Ovary (tissue), 9 donors: ENCODE data around the gene MAP2K4. TPM values are rescaled to one million over a fixed set of nuclear protein-coding genes. Genes with fewer than 3 reads are reported as not detected.

Experiments used
- DNase-seq, 5 donors: peaks; one replicate each; pipeline ENCODE4 v3.0.0-alpha.2; 2019 to 2020
- H3K27ac ChIP-seq, 2 donors: fragments of 200-600 bp; one replicate each; pipeline versions ENCODE4 v1.5.1 to v1.8.0; 2019 to 2022
- H3K27me3 ChIP-seq: fragments of 200-600 bp; one replicate; pipeline ENCODE4 v1.8.0; 2022
- H3K36me3 ChIP-seq: fragments of 200-600 bp; sonication (generic); one replicate; pipeline ENCODE4 v1.5.1; 2019
- H3K4me1 ChIP-seq: one replicate; pipeline ENCODE4 v1.8.1; 2013; ENCODE audit warnings: mild to moderate bottlenecking, moderate library complexity; ENCODE audit not compliant: insufficient read depth
- H3K4me3 ChIP-seq: fragments of 200-600 bp; sonication (generic); one replicate; pipeline ENCODE4 v1.5.1; 2017
- H3K9me3 ChIP-seq, 2 donors: fragments of 200-600 bp in 1 of 2; sonication (generic) in 1 of 2; one replicate each; pipeline versions ENCODE4 v1.5.1 to v1.8.1; 2013 to 2019; ENCODE audit warnings: mild to moderate bottlenecking in 1 of 2, moderate library complexity in 1 of 2
- EP300 ChIP-seq: sonication (generic); formaldehyde crosslinking; IDR thresholded peaks from one replicate; pipeline ENCODE4 v1.6.1; 2017; ENCODE audit warnings: antibody characterized with exemption
- POLR2A ChIP-seq: fragments of 450-650 bp; IDR thresholded peaks from one replicate; pipeline ENCODE4 v1.6.1; 2017; ENCODE audit warnings: antibody characterized with exemption, mild to moderate bottlenecking, moderate library complexity
- WGBS, 3 donors: extraction: QIAGEN DNeasy Blood & Tissue Kit in 1 of 3; methylation state at CpG; one replicate each; pipeline versions ENCODE4 v1.1.5 to v1.1.7; 2013 to 2017; 5-methylcytosine and 5-hydroxymethylcytosine counted together
- intact Hi-C, 4 donors: fragments of 100-400 bp; cut with DNase I; formaldehyde crosslinking; loops; one replicate each; pipeline versions ENCODE4 v1.11.0 to v1.15.1; 2022 to 2023
- polyA plus RNA-seq, 2 donors: library from polyadenylated mRNA; stranded (reverse); fragments of 200-250 nt in 1 of 2; fragments of 350-450 nt in 1 of 2; fragmentation: Illumina TruSeq in 1 of 2; extraction: RNeasy Lipid Tissue Mini Kit (QIAGEN cat#74804) in 1 of 2; gene quantifications; one replicate each; pipeline ENCODE4 v1.2.3, GENCODE V29; 2013 to 2014
- total RNA-seq, 7 donors: library from RNA; depleted of rRNA in 2 of 7; stranded (reverse); fragments of >200 nt in 2 of 7; fragmentation: NEBNext Ultra II Directional in 3 of 7; extraction: Animal tissue kit (Norgen Biotek cat#: 25700) in 3 of 7; gene quantifications; one replicate each; pipeline versions ENCODE4 v1.1.0 to v1.2.4, GENCODE V29; 2016 to 2023
- TF ChIP-seq, protein P1 (sequence below), 3 donors: fragments of 450-650 bp in 2 of 3; fragments of 200-600 bp in 1 of 3; IDR thresholded peaks; one replicate each; pipeline versions ENCODE4 v1.5.1 to v1.8.0; 2016 to 2022; ENCODE audit warnings: antibody characterized with exemption in 3 of 3, mild to moderate bottlenecking in 1 of 3
- donor health status: DM: no; HTN: no; CAD: no; lungs with moderate emphysema.
- donor health status: DM: no; HTN: no; CAD: no.
- donor health status: Bipolar disorder and iron deficiency.
- donor health status: DM: yes; HTN: yes; CAD: no.
- donor health status: DM: no; HTN: no; CAD: no.
- donor health status: DM: yes; HTN: yes; CAD: no.

MAP2K4 gene
- total and polyA plus RNA-seq, 9 donors = 12.1 to 66.8 (median 42.4) TPM

DNA sequence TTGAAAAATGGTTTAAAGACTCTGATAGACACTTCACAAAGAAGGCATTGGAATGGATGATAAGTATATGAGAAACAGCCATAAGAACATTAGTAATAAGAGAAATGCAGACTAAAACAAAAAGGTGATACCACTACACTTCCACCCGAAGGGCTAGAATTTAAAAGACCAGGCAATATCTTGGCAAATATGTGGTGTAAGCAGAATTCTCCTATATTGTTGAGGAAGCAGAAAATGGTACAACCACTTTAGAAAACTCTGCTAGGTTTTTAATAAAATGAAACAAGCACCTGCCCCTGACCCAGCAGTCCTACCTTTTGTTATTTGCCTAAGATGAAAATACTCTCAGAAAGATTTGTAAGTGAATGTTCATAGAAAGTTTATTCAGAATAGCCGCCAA, 43.7 kb downstream of the MAP2K4 start:
- H3K4me3 ChIP-seq = no peak overlapping the region
- no peaks in the 10 kb centered on the region for H3K27me3 ChIP-seq
- no peaks in the 10 kb centered on the region for H3K36me3 ChIP-seq
- WGBS, 3 donors = 97 to 100% (median 99%) methylated on average over 2 of the region's 2 CpGs
- intact Hi-C loops = no loop called here
- H3K9me3 ChIP-seq = no peaks in the 10 kb centered on the region
- no peak for TF ChIP-seq EP300
- DNase-seq = no peak
- H3K27ac ChIP-seq = no peak overlapping the region
- no peaks in the 10 kb centered on the region for H3K4me1 ChIP-seq

DNA sequence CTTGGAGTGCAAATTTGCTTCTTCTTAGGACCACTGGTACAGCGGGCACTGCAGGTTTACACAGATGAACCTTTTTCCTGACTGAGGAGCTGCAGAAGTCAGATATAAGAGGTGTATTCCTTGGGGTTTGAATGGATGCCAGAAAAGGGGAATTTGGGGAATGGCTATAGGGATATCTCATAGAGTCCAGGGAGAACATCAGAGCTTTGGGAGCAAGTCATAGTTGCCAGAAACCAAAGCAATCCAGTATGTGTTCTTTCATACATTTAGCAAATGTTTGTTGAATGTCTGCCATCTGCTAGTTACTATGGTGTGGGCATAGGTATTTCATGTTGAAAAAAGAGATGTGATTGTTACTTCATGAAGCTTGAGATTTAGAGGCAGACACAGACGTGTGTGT, 46.8 kb downstream of the MAP2K4 start:
- Histone ChIP-seq H3K27me3 (no peaks in the 10 kb centered on the region), H3K4me1 (no peaks in the 10 kb centered on the region), H3K9me3 (no peaks in the 10 kb centered on the region), H3K36me3 (no peaks in the 10 kb centered on the region), H3K4me3 (no peak overlapping the region), H3K27ac (no peak overlapping the region)
- DNase-seq = no peak
- TF ChIP-seq, protein P1, sequence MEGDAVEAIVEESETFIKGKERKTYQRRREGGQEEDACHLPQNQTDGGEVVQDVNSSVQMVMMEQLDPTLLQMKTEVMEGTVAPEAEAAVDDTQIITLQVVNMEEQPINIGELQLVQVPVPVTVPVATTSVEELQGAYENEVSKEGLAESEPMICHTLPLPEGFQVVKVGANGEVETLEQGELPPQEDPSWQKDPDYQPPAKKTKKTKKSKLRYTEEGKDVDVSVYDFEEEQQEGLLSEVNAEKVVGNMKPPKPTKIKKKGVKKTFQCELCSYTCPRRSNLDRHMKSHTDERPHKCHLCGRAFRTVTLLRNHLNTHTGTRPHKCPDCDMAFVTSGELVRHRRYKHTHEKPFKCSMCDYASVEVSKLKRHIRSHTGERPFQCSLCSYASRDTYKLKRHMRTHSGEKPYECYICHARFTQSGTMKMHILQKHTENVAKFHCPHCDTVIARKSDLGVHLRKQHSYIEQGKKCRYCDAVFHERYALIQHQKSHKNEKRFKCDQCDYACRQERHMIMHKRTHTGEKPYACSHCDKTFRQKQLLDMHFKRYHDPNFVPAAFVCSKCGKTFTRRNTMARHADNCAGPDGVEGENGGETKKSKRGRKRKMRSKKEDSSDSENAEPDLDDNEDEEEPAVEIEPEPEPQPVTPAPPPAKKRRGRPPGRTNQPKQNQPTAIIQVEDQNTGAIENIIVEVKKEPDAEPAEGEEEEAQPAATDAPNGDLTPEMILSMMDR (IDR thresholded peaks at IDR 0.05) = no peak
- TF ChIP-seq EP300 (no peak), POLR2A (no peak)
- intact Hi-C loops = no loop called here
- 84 to 89% (median 86%) methylated on average over 2 of the region's 2 CpGs for WGBS, 3 donors

DNA sequence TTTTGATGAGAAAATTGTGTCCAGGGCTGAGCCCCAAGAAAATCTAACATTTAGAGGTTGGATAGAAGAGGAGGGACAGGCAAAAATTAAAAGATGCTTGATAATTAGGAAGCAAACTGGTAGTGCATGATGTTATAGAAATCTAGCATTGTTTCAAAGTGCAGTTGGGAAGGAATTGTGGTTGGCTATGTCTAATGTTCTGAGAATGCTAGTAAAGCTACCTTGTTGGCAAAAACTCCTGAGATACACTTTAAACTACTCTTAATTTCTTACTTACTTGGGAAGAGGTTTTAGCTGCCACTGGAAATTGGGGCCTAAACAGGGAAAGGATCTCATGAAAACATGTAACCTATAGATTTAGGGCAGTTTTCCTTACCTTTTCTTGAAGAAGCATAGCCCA, 48.3 kb downstream of the MAP2K4 start:
- H3K4me3 ChIP-seq = no peak overlapping the region
- no peaks in the 10 kb centered on the region for H3K36me3 ChIP-seq
- no peaks in the 10 kb centered on the region for H3K4me1 ChIP-seq
- DNase-seq = no peak
- TF ChIP-seq, protein P1 (IDR thresholded peaks at IDR 0.05) = no peak
- TF ChIP-seq EP300 (no peak), POLR2A (no peak)
- H3K27me3 ChIP-seq = no peaks in the 10 kb centered on the region
- H3K9me3 ChIP-seq = no peaks in the 10 kb centered on the region
- no peak overlapping the region for H3K27ac ChIP-seq
- intact Hi-C loops = no loop called here

DNA sequence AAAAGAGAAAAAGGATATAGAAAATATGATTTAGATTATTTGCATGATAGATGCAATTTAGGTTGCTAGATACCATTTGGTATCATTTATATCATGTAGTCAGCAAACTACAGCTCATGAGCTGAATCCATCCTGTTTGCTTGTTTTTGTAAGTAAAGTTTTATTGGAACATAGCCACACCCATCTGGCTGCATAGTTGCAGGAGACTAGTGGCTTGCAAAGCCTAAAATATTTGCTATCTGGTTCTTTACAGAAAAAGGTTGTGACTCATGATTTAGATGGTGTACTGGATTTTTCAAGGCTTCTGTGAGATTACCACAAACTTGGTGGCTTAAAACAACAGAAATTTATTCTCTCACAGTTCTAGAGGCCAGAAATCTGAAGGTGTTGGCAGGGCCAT, 49.9 kb downstream of the MAP2K4 start:
- TF ChIP-seq, protein P1 (IDR thresholded peaks at IDR 0.05) = no peak
- no peak for TF ChIP-seq EP300
- TF ChIP-seq POLR2A = no peak
- H3K4me1 ChIP-seq = no peaks in the 10 kb centered on the region
- no peak overlapping the region for H3K4me3 ChIP-seq
- H3K9me3 ChIP-seq = no peaks in the 10 kb centered on the region
- no peak for DNase-seq
- no peak overlapping the region for H3K27ac ChIP-seq
- intact Hi-C loops = no loop called here
- H3K27me3 ChIP-seq = no peaks in the 10 kb centered on the region
- H3K36me3 ChIP-seq = no peaks in the 10 kb centered on the region

DNA sequence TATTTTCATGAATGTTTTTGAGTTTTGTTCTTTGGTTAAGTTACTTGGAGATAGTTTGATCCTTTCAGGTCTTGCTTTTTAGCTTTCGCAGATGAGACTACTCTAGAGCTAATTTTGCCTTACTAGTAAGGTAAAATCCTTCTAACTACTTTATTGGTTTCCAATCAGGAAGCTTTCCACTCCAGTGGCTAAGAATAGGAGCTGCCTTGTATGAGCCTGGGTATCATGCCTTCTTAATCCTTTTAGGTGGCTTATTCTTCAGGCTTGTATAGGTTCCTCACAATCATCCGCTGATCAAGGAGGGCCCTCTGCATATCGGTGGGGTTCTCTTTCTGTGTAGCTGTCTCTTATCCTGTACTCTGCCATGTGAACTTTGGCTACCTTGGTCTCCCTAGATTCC, 53.7 kb downstream of the MAP2K4 start:
- WGBS, 3 donors = 65 to 83% (median 79%) methylated on average over 3 of the region's 3 CpGs
- Histone ChIP-seq H3K4me3 (no peak overlapping the region), H3K4me1 (no peaks in the 10 kb centered on the region), H3K27ac (no peak overlapping the region), H3K27me3 (no peaks in the 10 kb centered on the region), H3K9me3 (no peaks in the 10 kb centered on the region), H3K36me3 (no peaks in the 10 kb centered on the region)
- DNase-seq = no peak
- no peak for TF ChIP-seq EP300
- no peak for TF ChIP-seq POLR2A
- TF ChIP-seq, protein P1 (IDR thresholded peaks at IDR 0.05) = no peak
- intact Hi-C loops = no loop called here
